Measurements from ENCODE around the gene CALHM6. TPM values are rescaled to one million over a fixed set of nuclear protein-coding genes. Genes with fewer than 3 reads are reported as not detected.

Gene CALHM6
- polyA plus RNA-seq, 1 experiment = 0.81 TPM

GRCh38 chr6:116512734-116513133 is 51.6 kb downstream of the CALHM6 start:
- Histone ChIP-seq H3K4me3 (ENCODE audit: low read depth, low read length) (peak overlapping the region; percentile 66), H3K27me3 (ENCODE audit: control insufficient read depth, insufficient read depth, low read length) (no peaks in the 10 kb centered on the region), H3K27ac (ENCODE audit: low read depth, low read length) (no peak overlapping the region), H3K9me3 (ENCODE audit: control insufficient read depth, insufficient read depth, low read length) (no peaks in the 10 kb centered on the region)
- TF ChIP-seq CTCF (IDR thresholded peaks at IDR 0.05; ENCODE audit: low read depth, low read length) = no peak
- POLR2A ChIA-PET = interaction anchor here (0.8 to 1.7 kb wide), 2 partner anchors 18 to 142 kb away, joined by 4 to 8 read pairs; partner anchors contain the start of gene DSE
- CTCF ChIA-PET = interaction anchor here (0.7 to 9.0 kb wide), 18 partner anchors 10 to 295 kb away, joined by 3 to 78 read pairs (median 6); partner anchors contain the start of gene TSPYL1
- DNase-seq (ENCODE audit: low read depth, low spot score) = no peak

Other genes with a start within 250 kb of the CALHM6 start
- 22.0 and 25.1 TPM in 2 replicates for gene TSPYL4, start 207.3 kb upstream of the CALHM6 start, polyA plus RNA-seq (2011; rRNA removed)
- gene TSPYL1, start 181.4 kb upstream of the CALHM6 start, polyA plus RNA-seq (2011; rRNA removed) = 65.9 and 71.9 TPM in 2 replicates
- 85.7 and 86.2 TPM in 2 replicates for gene DSE, start 90.4 kb upstream of the CALHM6 start, polyA plus RNA-seq (2011; rRNA removed)
- gene CALHM5, start 50.3 kb downstream of the CALHM6 start, polyA plus RNA-seq (2011; rRNA removed) = 6.8 and 7.7 TPM in 2 replicates
- 0.19 TPM in 1 of 2 replicates, not detected in the other for gene TRAPPC3L, start 84.3 kb downstream of the CALHM6 start, polyA plus RNA-seq (2011; rRNA removed)
- 0.11 TPM in 1 of 2 replicates, not detected in the other for gene CALHM4, start 92.4 kb downstream of the CALHM6 start, polyA plus RNA-seq (2011; rRNA removed)
- gene RWDD1, start 110.1 kb downstream of the CALHM6 start, polyA plus RNA-seq (2011; rRNA removed) = 43.0 and 56.9 TPM in 2 replicates
- 0.09 and 0.11 TPM in 2 replicates for gene RSPH4A, start 155.1 kb downstream of the CALHM6 start, polyA plus RNA-seq (2011; rRNA removed)
- 6.9 and 11.9 TPM in 2 replicates for gene ZUP1, start 207.4 kb downstream of the CALHM6 start, polyA plus RNA-seq (2011; rRNA removed)
- 5.1 and 8.4 TPM in 2 replicates for gene KPNA5, start 219.8 kb downstream of the CALHM6 start, polyA plus RNA-seq (2011; rRNA removed)

All from AG04450 (cell line).